Fibroblast of villous mesenchyme (primary cell): ENCODE measurements around the gene DOCK4. TPM values are rescaled to one million over a fixed set of nuclear protein-coding genes. Genes with fewer than 3 reads are reported as not detected.
A peak's percentile ranks its signal among the peaks of the same experiment; 100 is the strongest.

Source experiments
- DNase-seq: peaks from one replicate; pipeline ENCODE4 v3.0.0-alpha.2; 2010; ENCODE audit warnings: low read depth
- H3K4me3 ChIP-seq: 2 replicates; pipeline ENCODE4 v1.5.1; 2011; ENCODE audit warnings: low read depth, mild to moderate bottlenecking, low read length
- total RNA-seq: library from RNA; depleted of rRNA; stranded (reverse); fragments of >200 nt; gene quantifications from 2 replicates; pipeline ENCODE4 v1.2.3, GENCODE V29; 2012
- TF ChIP-seq, protein P1 (sequence below): IDR thresholded peaks from 2 replicates; pipeline ENCODE4 v1.5.1; 2012; ENCODE audit warnings: low read depth, mild to moderate bottlenecking, low read length; ENCODE audit not compliant: insufficient read depth

DOCK4 gene
- total RNA-seq, 1 donor = 43.6 TPM

DNA sequence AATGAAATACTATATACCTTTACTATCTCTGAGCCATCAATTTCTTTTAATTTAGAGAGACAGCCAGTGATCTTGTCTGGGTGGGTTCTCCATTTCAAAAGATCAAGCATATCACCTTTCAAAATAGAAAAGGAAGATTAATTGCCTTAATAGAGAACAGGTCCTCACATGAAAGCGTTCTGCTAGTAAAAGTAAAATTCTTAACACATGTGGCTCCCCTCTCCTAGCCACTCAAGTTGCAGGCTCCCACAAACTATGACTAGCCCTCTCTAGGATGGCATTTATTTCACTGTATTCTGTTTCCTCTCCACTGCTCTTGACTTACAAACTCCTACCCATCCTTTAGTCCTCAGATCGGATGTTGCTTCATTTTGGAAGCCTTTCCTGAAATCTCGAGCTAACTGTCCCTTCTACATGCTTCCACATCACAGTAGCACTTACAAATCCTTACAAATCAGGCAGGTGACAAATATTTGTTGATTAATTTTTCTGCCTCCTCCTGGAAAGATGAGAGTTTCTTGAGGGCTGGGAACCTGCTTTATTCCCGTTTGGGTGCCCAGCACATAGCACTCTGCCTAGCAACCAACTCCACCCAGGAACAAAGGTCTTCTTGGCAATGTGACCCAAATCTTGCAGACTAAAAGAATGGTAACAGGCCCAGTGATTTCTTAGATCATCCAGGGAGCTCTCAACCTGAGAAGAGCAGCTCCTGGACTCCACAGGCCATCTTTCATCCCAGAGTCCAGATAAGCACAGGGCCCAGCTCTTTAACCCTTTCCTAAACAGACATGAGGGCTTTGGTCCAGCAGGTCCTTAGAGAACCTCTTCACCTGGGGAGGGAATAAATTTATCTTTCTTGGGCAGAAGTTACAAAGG, 333.5 kb downstream of the DOCK4 start:
- no peak for DNase-seq
- no peak overlapping the region for H3K4me3 ChIP-seq
- TF ChIP-seq, protein P1, sequence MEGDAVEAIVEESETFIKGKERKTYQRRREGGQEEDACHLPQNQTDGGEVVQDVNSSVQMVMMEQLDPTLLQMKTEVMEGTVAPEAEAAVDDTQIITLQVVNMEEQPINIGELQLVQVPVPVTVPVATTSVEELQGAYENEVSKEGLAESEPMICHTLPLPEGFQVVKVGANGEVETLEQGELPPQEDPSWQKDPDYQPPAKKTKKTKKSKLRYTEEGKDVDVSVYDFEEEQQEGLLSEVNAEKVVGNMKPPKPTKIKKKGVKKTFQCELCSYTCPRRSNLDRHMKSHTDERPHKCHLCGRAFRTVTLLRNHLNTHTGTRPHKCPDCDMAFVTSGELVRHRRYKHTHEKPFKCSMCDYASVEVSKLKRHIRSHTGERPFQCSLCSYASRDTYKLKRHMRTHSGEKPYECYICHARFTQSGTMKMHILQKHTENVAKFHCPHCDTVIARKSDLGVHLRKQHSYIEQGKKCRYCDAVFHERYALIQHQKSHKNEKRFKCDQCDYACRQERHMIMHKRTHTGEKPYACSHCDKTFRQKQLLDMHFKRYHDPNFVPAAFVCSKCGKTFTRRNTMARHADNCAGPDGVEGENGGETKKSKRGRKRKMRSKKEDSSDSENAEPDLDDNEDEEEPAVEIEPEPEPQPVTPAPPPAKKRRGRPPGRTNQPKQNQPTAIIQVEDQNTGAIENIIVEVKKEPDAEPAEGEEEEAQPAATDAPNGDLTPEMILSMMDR = no peak

DNA sequence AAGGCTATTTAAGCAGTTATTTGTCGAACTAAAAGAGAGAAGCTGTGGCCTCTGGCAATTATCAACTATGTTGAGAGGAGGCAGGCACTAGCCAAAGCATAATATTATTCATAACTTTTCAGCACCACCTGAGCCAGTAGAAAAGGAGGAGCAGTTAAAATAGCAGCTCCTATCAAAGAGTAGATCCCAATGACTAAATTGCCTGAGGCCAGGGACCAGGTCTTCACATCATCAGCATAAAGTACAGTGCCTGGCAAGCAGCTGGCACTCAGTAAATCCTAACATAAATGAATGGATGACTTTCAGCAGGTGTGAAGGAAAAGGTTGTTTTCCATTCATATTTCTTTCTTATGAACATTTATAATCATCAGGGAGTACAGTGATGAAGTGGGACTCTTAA, 334.9 kb downstream of the DOCK4 start:
- TF ChIP-seq, protein P1 = no peak
- no peak overlapping the region for H3K4me3 ChIP-seq
- DNase-seq = no peak

DNA sequence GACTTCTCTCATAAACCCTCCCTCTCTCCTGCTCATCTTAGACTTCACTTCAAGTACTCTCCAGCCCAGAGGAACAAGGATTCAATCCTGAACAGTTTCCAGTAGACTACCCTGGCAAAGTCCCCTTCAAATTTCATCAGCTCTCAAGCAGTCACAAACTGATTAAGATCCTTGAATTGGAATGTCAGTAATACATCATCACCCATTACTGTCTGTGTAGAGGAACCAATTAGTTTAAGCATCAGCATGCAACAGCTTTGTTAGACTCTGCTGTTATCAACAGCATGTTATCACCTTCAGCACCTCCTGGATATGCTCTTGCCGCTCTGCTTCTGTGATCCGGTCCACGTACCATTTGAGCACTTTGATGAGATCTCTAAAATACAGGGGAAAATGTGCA, 336.9 kb downstream of the DOCK4 start:
- DNase-seq = no peak
- TF ChIP-seq, protein P1 = no peak
- H3K4me3 ChIP-seq = no peak overlapping the region

DNA sequence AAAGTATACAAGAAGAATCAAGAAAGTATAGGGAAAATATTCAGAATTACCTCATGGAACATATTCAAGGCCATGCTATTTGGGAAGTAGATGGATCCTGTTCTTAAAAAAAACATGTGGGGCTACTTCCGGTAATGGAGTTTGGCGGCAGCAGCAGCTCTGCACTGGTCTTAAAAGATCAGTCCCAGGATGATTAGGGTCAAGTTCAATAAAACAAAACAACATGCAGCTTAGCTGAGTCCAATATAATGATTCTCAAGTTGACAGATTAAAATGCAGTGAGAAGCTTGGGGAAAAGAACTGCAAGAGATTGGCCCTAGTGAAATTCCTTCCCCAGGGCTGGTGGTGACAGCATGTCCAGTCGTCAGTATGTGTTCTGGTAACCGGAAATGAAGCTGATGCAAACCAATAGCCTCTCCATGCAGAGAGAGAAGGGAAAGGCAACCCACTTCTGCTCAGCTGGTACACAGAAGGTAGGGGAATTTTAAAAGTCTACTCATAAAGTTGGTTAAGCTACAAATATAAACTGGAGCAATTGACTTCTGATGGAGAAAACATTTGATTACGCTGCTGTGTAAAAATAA, 338.8 kb downstream of the DOCK4 start:
- TF ChIP-seq, protein P1 = no peak
- DNase-seq = peak; percentile 8
- H3K4me3 ChIP-seq = no peak overlapping the region

DNA sequence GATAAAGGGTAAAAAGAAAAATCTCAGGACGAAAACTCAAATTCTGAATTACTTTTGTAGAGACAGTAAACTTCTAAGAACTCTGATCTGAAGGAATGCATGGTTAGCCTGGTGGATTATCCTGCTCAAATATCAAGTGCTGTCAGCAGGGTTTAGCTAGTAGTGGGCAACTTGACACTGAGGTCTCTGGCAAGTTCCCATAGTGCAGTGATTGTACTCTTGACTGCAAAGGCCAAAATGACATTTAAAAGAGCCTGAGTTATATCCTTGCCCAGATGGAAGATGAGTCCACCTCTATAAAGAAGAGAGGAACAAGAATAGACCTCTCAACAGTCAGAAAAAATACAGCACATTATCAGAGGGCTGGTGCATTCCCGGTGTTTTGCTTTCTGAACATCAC, 339.4 kb downstream of the DOCK4 start:
- DNase-seq = no peak

DNA sequence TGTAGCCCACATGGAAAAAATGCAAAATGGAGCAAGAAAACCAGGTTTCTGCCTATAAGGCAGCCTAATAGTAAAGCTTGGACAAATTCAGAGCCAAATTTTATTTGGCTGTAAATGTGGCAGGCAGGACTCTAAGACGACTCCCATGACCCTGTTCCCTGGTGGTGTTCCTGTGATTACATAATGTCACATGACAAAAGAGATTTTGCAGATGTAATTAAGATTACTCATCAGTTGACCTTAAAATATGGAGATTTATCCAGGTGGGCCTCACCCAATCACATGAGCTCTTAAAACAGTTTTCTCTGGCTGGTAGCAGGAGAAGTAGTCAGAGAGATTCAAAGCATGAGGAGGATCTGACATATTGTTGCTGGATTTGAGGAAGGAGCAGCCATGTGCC, 340.8 kb downstream of the DOCK4 start:
- TF ChIP-seq, protein P1 = no peak
- DNase-seq = peak; percentile 3
- no peak overlapping the region for H3K4me3 ChIP-seq

More for the DNA sequence above, 339.4 kb downstream of the DOCK4 start:
- TF ChIP-seq, protein P1 = no peak
- H3K4me3 ChIP-seq = no peak overlapping the region
